GM13976 (cell line): Measurements from ENCODE around the gene CLCN7.

Experiments used
- DNase-seq: peaks from one replicate; pipeline ENCODE4 v3.0.0; 2012; ENCODE audit warnings: low spot score
- in situ Hi-C: fragments of 300-500 bp; cut with MboI; formaldehyde crosslinking; loops from one replicate; pipeline ENCODE4 v1.12.0; 2022; ENCODE audit warnings: low sequenced_read_pairs, mixed read lengths, inconsistent platforms; ENCODE audit not compliant: unreplicated experiment
- TF ChIP-seq, protein P1 (sequence below): IDR thresholded peaks from 2 replicates; pipeline ENCODE4 v1.5.1; 2012; ENCODE audit warnings: borderline replicate concordance, mild to moderate bottlenecking; ENCODE audit not compliant: insufficient read depth; ENCODE audit errors: extremely low read depth, missing control alignments, control extremely low read depth

Gene CLCN7

DNA sequence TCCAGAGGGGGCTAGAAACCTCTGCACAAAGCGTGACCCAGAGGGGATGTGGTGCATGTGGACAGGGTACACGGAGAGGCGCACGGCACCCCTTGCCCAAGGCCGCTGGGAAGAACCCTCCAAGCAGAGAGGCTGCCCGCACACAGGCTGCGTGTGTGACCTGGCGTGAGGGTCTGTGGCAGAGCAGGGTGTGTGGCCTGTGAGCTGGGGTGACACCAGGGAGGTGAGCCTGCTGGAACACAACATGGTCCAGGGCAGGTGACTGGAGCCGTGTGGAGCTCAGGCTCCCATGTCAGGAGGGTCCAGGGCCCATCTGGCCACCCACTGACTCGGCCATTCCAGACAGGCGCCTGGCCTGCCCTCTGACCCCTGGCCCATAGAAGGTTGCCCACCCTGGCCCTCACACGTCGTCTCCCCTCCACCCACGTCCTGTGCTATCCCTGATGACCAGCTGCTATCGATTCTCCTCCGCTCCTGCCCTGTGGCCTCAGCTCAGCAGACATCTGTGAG, 43.9 kb upstream of the CLCN7 start:
- TF ChIP-seq, protein P1, sequence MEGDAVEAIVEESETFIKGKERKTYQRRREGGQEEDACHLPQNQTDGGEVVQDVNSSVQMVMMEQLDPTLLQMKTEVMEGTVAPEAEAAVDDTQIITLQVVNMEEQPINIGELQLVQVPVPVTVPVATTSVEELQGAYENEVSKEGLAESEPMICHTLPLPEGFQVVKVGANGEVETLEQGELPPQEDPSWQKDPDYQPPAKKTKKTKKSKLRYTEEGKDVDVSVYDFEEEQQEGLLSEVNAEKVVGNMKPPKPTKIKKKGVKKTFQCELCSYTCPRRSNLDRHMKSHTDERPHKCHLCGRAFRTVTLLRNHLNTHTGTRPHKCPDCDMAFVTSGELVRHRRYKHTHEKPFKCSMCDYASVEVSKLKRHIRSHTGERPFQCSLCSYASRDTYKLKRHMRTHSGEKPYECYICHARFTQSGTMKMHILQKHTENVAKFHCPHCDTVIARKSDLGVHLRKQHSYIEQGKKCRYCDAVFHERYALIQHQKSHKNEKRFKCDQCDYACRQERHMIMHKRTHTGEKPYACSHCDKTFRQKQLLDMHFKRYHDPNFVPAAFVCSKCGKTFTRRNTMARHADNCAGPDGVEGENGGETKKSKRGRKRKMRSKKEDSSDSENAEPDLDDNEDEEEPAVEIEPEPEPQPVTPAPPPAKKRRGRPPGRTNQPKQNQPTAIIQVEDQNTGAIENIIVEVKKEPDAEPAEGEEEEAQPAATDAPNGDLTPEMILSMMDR: no peak
- in situ Hi-C loops: no loop called here
- DNase-seq: no peak

DNA sequence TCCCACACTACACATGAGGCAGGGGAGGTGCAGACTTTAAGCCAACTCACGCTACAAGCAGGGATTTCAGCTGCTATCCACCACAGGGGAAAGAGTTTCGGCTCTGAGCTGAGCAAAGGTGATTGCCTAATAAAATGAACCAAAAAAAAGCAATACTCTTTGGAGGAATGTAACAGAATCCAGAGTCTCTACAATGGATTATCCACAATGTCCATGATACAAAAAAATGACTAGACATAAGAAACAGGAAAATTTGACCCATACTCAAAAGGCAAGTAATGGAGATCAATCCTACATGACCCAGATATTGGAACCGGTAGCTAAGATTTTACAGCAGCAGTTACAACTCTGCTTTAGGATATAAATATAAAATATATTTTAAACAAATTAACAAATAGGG, 39.7 kb upstream of the CLCN7 start:
- no peak for DNase-seq
- TF ChIP-seq, protein P1: no peak
- in situ Hi-C loops: no loop called here

DNA sequence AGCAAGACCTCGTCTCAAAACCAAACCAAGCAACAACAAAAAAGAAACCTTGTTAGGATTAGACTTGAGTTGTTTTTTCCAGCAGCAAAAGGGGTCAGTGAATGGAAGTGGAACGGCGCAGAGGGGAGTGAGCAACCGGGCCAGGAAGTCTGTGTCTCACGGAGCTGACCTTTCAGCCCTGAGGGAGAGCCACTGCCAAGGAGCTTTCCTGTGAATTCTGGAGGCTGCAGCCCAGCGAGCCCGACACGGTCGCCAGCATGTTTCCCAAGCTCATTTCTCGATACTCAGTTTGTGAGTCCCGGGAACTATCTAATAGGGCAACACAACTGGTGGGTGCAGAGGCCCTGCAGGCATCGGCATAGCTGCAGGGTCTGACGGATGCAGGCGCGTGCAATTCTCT, 37.9 kb upstream of the CLCN7 start:
- TF ChIP-seq, protein P1: no peak
- no peak for DNase-seq
- in situ Hi-C loops: no loop called here

DNA sequence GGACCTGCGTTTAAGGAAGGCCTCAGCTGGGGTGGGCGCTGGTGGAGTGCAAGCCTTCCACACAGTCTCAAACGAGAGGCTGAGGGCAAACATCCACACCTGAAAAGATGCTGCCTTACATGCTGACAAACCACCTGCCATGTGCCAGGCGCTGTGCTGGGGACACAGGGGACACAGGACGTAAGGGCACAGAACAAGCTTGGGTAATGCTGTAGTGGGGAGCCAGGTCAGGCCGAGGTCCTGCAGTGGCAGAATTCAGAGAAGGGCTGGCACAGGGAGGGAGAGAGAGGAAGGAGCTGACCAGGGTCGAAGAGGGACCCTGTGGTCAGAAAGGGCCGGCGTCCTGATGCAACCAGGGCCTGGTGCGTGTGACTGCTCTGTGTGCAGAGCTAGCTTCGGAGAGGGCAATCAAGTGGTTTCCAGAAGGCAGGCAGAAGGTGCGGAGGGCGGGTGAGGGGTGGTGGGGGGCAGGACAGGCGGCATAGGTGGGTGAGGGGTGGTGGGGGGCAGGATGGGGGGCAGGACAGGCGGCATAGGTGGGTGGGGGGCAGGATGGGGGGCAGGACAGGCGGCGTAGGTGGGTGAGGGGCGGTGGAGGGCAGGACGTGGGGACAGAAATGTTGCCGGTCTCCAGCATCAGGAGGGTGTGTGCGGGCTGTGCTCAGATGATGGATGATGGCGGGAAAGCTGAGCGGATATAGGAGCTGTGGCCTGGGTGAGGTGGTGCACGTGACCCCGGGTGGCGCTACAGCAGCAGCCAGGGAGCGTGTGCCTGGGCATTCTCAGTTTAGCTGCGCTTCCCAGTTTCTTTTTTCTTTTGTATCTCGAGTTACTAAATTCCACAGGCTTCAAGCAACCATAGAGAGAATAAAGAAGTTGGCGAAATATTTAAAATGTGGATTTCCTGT, 37.1 kb upstream of the CLCN7 start:
- in situ Hi-C loops: no loop called here
- TF ChIP-seq, protein P1: no peak
- no peak for DNase-seq

DNA sequence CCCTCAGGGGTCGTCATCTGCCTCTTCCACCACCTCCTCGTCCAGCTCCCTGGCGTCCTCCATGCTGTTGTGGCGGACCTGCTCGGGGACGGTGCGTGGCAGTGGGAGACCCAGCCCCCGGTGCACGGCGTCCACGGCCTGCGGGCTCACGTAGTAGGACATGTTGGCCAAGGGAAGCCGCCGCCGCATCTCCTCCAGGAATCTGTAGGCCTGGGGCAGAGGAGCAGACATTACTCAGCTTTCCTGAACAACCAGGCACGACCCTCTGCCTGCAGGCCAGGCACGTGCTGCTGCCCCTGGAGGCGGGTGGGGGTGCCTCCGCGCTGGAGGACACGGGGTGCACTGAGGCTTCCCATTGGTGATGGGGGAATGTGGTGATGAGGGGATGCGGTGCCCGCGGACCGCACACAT, 36.1 kb upstream of the CLCN7 start:
- DNase-seq: no peak
- in situ Hi-C loops: no loop called here
- TF ChIP-seq, protein P1: no peak

DNA sequence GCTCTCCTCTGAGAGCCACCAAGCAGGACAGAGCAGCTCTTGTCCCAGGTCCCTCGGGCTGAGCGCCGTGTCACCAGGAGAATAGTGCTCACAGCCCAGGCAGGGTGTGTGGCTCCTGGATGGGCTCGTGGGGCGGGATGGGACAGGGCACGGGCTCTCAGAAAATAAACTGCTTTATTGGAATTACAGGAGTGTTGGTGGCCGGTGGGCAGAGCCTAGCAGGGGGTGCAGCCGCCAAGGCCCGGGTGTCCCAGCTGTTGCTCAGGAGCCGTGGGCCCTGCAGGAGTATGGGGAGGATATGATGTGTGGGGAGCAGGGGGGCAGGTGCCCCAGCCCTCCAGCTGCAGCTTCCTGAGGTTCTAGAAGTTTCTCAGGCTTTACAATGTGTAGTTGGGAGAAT, 35.4 kb upstream of the CLCN7 start:
- in situ Hi-C loops: no loop called here
- TF ChIP-seq, protein P1: no peak
- DNase-seq: no peak
